ENCODE measurements around the gene CELF4. TPM values are rescaled to one million over a fixed set of nuclear protein-coding genes. Genes with fewer than 3 reads are reported as not detected.

The CELF4 gene
- total and polyA plus RNA-seq, 12 donors: 0.42 to 16.9 (median 3.9) TPM; not detected in 1

DNA sequence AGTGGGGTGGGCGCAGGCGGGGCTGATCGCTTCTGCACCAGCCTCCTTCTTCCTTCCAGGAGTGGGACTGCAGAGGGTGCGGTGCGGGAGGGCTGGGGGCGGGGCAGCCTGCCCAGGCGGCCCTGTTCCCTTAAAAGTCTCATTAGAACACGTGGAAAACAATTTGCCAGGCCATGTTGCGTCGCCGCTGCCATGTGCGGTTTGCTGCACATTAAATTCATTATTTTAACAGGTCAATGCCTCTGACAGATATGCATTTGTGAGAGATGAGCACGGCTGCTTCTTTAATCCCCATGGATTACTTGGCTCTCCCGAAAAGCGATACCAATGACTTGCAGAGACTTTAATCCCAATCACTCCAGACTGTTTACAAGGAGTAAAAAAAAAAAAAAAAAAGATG lies 139.0 kb downstream of the CELF4 start:
- intact Hi-C loops (cut with DNase I): no loop called here
- DNase-seq: no peak
- WGBS, 4 donors: 87 to 91% (median 90%) methylated on average over 10 to 15 of the region's 15 CpGs
- Histone ChIP-seq H3K27ac (no peak overlapping the region), H3K4me1 (replicated peaks in 1 of 2) (peaks cover 0 to under 1% of the 10 kb centered on the region in 2 donors), H3K27me3 (no peaks in the 10 kb centered on the region), H3K4me3 (no peak overlapping the region), H3K36me3 (replicated peaks in 1 of 2) (no peaks in the 10 kb centered on the region), H3K9me3 (replicated peaks in 1 of 3) (no peaks in the 10 kb centered on the region)
- TF ChIP-seq POLR2A (IDR thresholded peaks at IDR 0.05): no peak

GRCh38 chr18:37425222-37425621 lies 140.4 kb downstream of the CELF4 start:
- no peaks in the 10 kb centered on the region for H3K27me3 ChIP-seq
- H3K4me1 ChIP-seq (replicated peaks in 1 of 2): peaks cover 0 to 5% of the 10 kb centered on the region in 2 donors
- WGBS, 4 donors: 61 to 80% (median 73%) methylated on average over 6 of the region's 6 CpGs
- H3K36me3 ChIP-seq (replicated peaks in 1 of 2): no peaks in the 10 kb centered on the region
- intact Hi-C loops (cut with DNase I): no loop called here
- TF ChIP-seq POLR2A (IDR thresholded peaks at IDR 0.05) (no peak), CTCF (IDR thresholded peaks at IDR 0.05) (no peak)
- no peak overlapping the region for H3K4me3 ChIP-seq
- H3K9me3 ChIP-seq (replicated peaks in 1 of 3): no peaks in the 10 kb centered on the region
- no peak overlapping the region for H3K27ac ChIP-seq
- no peak for DNase-seq

DNA sequence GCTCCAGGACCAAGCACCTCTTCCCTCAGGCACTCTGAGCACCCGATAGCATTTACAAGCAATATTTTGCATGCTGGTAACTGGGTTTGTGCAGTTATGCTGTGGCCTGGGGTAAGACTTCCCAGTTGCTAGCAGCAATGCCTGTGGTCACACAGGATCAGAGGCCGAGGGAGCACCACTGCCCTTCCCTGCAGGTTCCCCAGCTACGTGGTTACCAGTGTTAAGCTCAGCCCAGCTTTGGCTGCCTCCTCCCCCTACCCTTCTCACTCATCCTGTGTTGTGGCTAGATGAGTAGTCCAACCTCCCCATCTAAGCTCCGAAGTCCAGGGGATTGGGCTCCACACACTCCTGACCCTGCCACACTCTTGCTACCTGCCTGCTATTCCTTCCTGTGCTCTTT lies 141.1 kb downstream of the CELF4 start:
- H3K4me1 ChIP-seq (replicated peaks in 1 of 2): peaks cover 0 to 5% of the 10 kb centered on the region in 2 donors
- H3K36me3 ChIP-seq (replicated peaks in 1 of 2): no peaks in the 10 kb centered on the region
- TF ChIP-seq POLR2A (IDR thresholded peaks at IDR 0.05) (no peak), CTCF (IDR thresholded peaks at IDR 0.05) (no peak)
- no peaks in the 10 kb centered on the region for H3K27me3 ChIP-seq
- no peak for DNase-seq
- H3K27ac ChIP-seq: no peak overlapping the region
- H3K4me3 ChIP-seq: no peak overlapping the region
- no peaks in the 10 kb centered on the region for H3K9me3 ChIP-seq (replicated peaks in 1 of 3)
- 88 to 91% (median 88%) methylated on average over 2 to 4 of the region's 4 CpGs for WGBS, 4 donors
- intact Hi-C loops (cut with DNase I): no loop called here

DNA sequence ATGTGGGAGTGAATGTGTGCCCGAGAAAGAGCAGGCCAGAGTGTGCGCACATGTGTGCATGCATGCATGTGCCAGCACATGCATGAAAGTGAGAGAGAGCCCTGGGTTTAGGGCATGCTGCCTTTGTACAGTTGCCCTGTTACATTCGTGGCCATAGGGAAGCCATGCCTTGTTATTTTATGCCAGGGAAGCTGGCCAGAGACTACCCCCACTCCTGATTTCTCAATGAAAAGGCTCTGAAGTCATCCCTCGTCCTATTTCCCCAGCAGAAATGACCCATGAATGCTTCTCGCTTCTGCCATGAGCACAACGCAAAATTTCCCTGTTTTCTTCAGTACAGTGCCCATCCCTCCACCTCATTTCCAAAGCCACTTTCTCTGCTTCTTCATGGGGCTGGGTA lies 143.0 kb downstream of the CELF4 start:
- Histone ChIP-seq H3K4me1 (replicated peaks in 1 of 2) (peaks cover 0 to 5% of the 10 kb centered on the region in 2 donors), H3K9me3 (replicated peaks in 1 of 3) (no peaks in the 10 kb centered on the region), H3K27me3 (no peaks in the 10 kb centered on the region), H3K4me3 (no peak overlapping the region), H3K36me3 (replicated peaks in 1 of 2) (no peaks in the 10 kb centered on the region), H3K27ac (no peak overlapping the region)
- intact Hi-C loops (cut with DNase I): no loop called here
- WGBS, 4 donors: 78 to 87% (median 83%) methylated on average over 6 of the region's 6 CpGs
- no peak for DNase-seq
- TF ChIP-seq POLR2A (IDR thresholded peaks at IDR 0.05) (no peak), CTCF (IDR thresholded peaks at IDR 0.05) (no peak)

- WGBS, 4 donors: 66 to 87% (median 79%) methylated on average over 2 of the region's 2 CpGs
- Histone ChIP-seq H3K27me3 (no peaks in the 10 kb centered on the region), H3K36me3 (replicated peaks in 1 of 2) (no peaks in the 10 kb centered on the region), H3K27ac (no peak overlapping the region), H3K9me3 (replicated peaks in 1 of 3) (no peaks in the 10 kb centered on the region), H3K4me3 (no peak overlapping the region), H3K4me1 (replicated peaks in 1 of 2) (peaks cover 0 to 5% of the 10 kb centered on the region in 2 donors)
- TF ChIP-seq CTCF (IDR thresholded peaks at IDR 0.05) (no peak), POLR2A (IDR thresholded peaks at IDR 0.05) (no peak)
- no peak for DNase-seq
- intact Hi-C loops (cut with DNase I): no loop called here
Measured at GRCh38 chr18:37422116-37422515, 143.5 kb downstream of the CELF4 start.
